Activated naive CD8-positive, alpha-beta T cell treated with anti-CD3 and anti-CD28 coated beads for 36 hours (primary cell): Measurements from ENCODE around the gene TMEM40. TPM values are rescaled to one million over a fixed set of nuclear protein-coding genes. Genes with fewer than 3 reads are reported as not detected.

Experiments used
- DNase-seq: peaks from one replicate; pipeline ENCODE4 v3.0.0; 2021
- H3K27ac Mint-ChIP-seq: one replicate; pipeline ENCODE4 v1.8.0; 2022; ENCODE audit warnings: mild to moderate bottlenecking, moderate library complexity, mixed read lengths
- H3K27me3 Mint-ChIP-seq: one replicate; pipeline ENCODE4 v1.8.0; 2022; ENCODE audit warnings: mild to moderate bottlenecking, mixed read lengths
- H3K36me3 Mint-ChIP-seq: one replicate; pipeline ENCODE4 v1.8.0; 2021; ENCODE audit warnings: mild to moderate bottlenecking, mixed read lengths
- H3K4me1 Mint-ChIP-seq: one replicate; pipeline ENCODE4 v1.8.0; 2021; ENCODE audit warnings: mixed read lengths
- H3K4me3 Mint-ChIP-seq: one replicate; pipeline ENCODE4 v1.8.0; 2022; ENCODE audit warnings: mild to moderate bottlenecking, moderate library complexity, mixed read lengths
- H3K9me3 Mint-ChIP-seq: one replicate; pipeline ENCODE4 v1.8.0; 2022; ENCODE audit warnings: mixed read lengths
- total RNA-seq, 2 experiments: library from RNA; stranded (reverse); gene quantifications; one replicate each; pipeline ENCODE4 v1.2.3, GENCODE V29; 2021

Gene TMEM40
- total RNA-seq, 2 experiments from 2014 or later, result not detected

- Mint-ChIP-seq H3K27me3 (no peaks in the 10 kb centered on the region), H3K27ac (no peak overlapping the region), H3K9me3 (no peaks in the 10 kb centered on the region), H3K4me3 (no peak overlapping the region), H3K36me3 (no peaks in the 10 kb centered on the region), H3K4me1 (no peaks in the 10 kb centered on the region)
- DNase-seq, result no peak
Measured at GRCh38 chr3:12700800-12701199, 58.3 kb downstream of the TMEM40 start.

GRCh38 chr3:12695916-12696315, 63.1 kb downstream of the TMEM40 start:
- no peaks in the 10 kb centered on the region for H3K4me1 Mint-ChIP-seq
- H3K27ac Mint-ChIP-seq, result no peak overlapping the region
- no peaks in the 10 kb centered on the region for H3K9me3 Mint-ChIP-seq
- no peaks in the 10 kb centered on the region for H3K36me3 Mint-ChIP-seq
- H3K4me3 Mint-ChIP-seq, result no peak overlapping the region
- no peak for DNase-seq
- H3K27me3 Mint-ChIP-seq, result no peaks in the 10 kb centered on the region

- Mint-ChIP-seq H3K27ac (no peak overlapping the region), H3K36me3 (no peaks in the 10 kb centered on the region), H3K4me1 (no peaks in the 10 kb centered on the region), H3K9me3 (no peaks in the 10 kb centered on the region), H3K4me3 (no peak overlapping the region), H3K27me3 (no peaks in the 10 kb centered on the region)
- no peak for DNase-seq
Measured at GRCh38 chr3:12695112-12695511, 63.9 kb downstream of the TMEM40 start.

- H3K36me3 Mint-ChIP-seq, result no peaks in the 10 kb centered on the region
- H3K27ac Mint-ChIP-seq, result no peak overlapping the region
- H3K27me3 Mint-ChIP-seq, result no peaks in the 10 kb centered on the region
- no peak for DNase-seq
- H3K4me1 Mint-ChIP-seq, result no peaks in the 10 kb centered on the region
- no peaks in the 10 kb centered on the region for H3K9me3 Mint-ChIP-seq
- H3K4me3 Mint-ChIP-seq, result no peak overlapping the region
Measured at GRCh38 chr3:12692444-12692843, 66.6 kb downstream of the TMEM40 start.

GRCh38 chr3:12689997-12690711, 68.9 kb downstream of the TMEM40 start:
- no peaks in the 10 kb centered on the region for H3K4me1 Mint-ChIP-seq
- H3K4me3 Mint-ChIP-seq, result no peak overlapping the region
- no peaks in the 10 kb centered on the region for H3K9me3 Mint-ChIP-seq

GRCh38 chr3:12687948-12688347, 71.1 kb downstream of the TMEM40 start:
- no peak overlapping the region for H3K27ac Mint-ChIP-seq
- H3K36me3 Mint-ChIP-seq, result no peaks in the 10 kb centered on the region

More at GRCh38 chr3:12689997-12690711, 68.9 kb downstream of the TMEM40 start:
- H3K36me3 Mint-ChIP-seq, result no peaks in the 10 kb centered on the region
- H3K27me3 Mint-ChIP-seq, result no peaks in the 10 kb centered on the region
- DNase-seq, result no peak
- H3K27ac Mint-ChIP-seq, result no peak overlapping the region

GRCh38 chr3:12686096-12686495, 73.0 kb downstream of the TMEM40 start:
- no peaks in the 10 kb centered on the region for H3K36me3 Mint-ChIP-seq
- H3K4me3 Mint-ChIP-seq, result no peak overlapping the region
- DNase-seq, result no peak
- no peak overlapping the region for H3K27ac Mint-ChIP-seq
- peaks cover 11% of the 10 kb centered on the region for H3K4me1 Mint-ChIP-seq
- no peaks in the 10 kb centered on the region for H3K27me3 Mint-ChIP-seq
- H3K9me3 Mint-ChIP-seq, result no peaks in the 10 kb centered on the region

More at GRCh38 chr3:12687948-12688347, 71.1 kb downstream of the TMEM40 start:
- Mint-ChIP-seq H3K4me3 (no peak overlapping the region), H3K9me3 (no peaks in the 10 kb centered on the region), H3K27me3 (no peaks in the 10 kb centered on the region), H3K4me1 (no peaks in the 10 kb centered on the region)
- DNase-seq, result no peak

Other genes with a start within 250 kb of the TMEM40 start
- gene MKRN2OS, start 213.8 kb downstream of the TMEM40 start, total RNA-seq, result not detected
- 10 to 100 TPM; 27.8 to 29.2 TPM for gene MKRN2, start 202.2 kb downstream of the TMEM40 start, total RNA-seq
- gene RAF1, start 95.1 kb downstream of the TMEM40 start, total RNA-seq, result 10 to 100 TPM; 79.3 to 79.8 TPM
- 1 to 10 TPM; 2.4 to 2.6 TPM for gene CAND2, start 37.4 kb upstream of the TMEM40 start, total RNA-seq
- gene RPL32, start 82.3 kb upstream of the TMEM40 start, total RNA-seq, result 1,000 to 10,000 TPM; 2,700 to 2,702 TPM